HG03342 (cell line): ENCODE measurements around the gene CD38.
"Not testable (repeated sequence)": the region's sequence is repeated elsewhere in the genome, so short reads cannot be mapped to it uniquely, and the experiment has no call there.

Experiments used
- ATAC-seq: cut with Tn5 transposase; IDR thresholded peaks from one replicate; pipeline ENCODE4 v1.9.1; 2021; ENCODE audit warnings: mild to moderate bottlenecking, moderate library complexity; ENCODE audit not compliant: unreplicated experiment

Gene CD38

GRCh38 chr4:15861198-15861597, 83.1 kb downstream of the CD38 start:
- not testable (repeated sequence) for ATAC-seq

GRCh38 chr4:15864651-15865566, 86.8 kb downstream of the CD38 start:
- no peak for ATAC-seq

- no peak for ATAC-seq
Observed at GRCh38 chr4:15868111-15868510, 90.0 kb downstream of the CD38 start.

- ATAC-seq: no peak
Observed at GRCh38 chr4:15868826-15869413, 90.8 kb downstream of the CD38 start.

GRCh38 chr4:15870079-15870478, 92.0 kb downstream of the CD38 start:
- no peak for ATAC-seq

- ATAC-seq: no peak
Observed at GRCh38 chr4:15870921-15871664, 93.0 kb downstream of the CD38 start.

- no peak for ATAC-seq
Observed at GRCh38 chr4:15873117-15873516, 95.0 kb downstream of the CD38 start.

GRCh38 chr4:15874671-15875070, 96.5 kb downstream of the CD38 start:
- no peak for ATAC-seq

GRCh38 chr4:15875663-15876460, 97.7 kb downstream of the CD38 start:
- no peak for ATAC-seq

GRCh38 chr4:15878011-15878410, 99.9 kb downstream of the CD38 start:
- no peak for ATAC-seq

GRCh38 chr4:15881820-15882219, 103.7 kb downstream of the CD38 start:
- no peak for ATAC-seq

- ATAC-seq: peak; percentile 97
Observed at GRCh38 chr4:15882675-15883086, 104.6 kb downstream of the CD38 start.

GRCh38 chr4:15883610-15884243, 105.6 kb downstream of the CD38 start:
- ATAC-seq: no peak

- ATAC-seq: no peak
Observed at GRCh38 chr4:15884666-15885065, 106.5 kb downstream of the CD38 start.

GRCh38 chr4:15885422-15885821, 107.3 kb downstream of the CD38 start:
- ATAC-seq: no peak

GRCh38 chr4:15888515-15888914, 110.4 kb downstream of the CD38 start:
- ATAC-seq: no peak

- ATAC-seq: no peak
Observed at GRCh38 chr4:15890246-15890829, 112.2 kb downstream of the CD38 start.

GRCh38 chr4:15891312-15891711, 113.2 kb downstream of the CD38 start:
- peak; percentile 70 for ATAC-seq

GRCh38 chr4:15893962-15894361, 115.8 kb downstream of the CD38 start:
- ATAC-seq: no peak

- ATAC-seq: no peak
Observed at GRCh38 chr4:15894393-15894792, 116.3 kb downstream of the CD38 start.
